ENCODE data around the gene RAF1.

GRCh38 chr3:12705981-12706380 lies 42.1 kb upstream of the RAF1 start:
- TF ChIP-seq, protein P1, sequence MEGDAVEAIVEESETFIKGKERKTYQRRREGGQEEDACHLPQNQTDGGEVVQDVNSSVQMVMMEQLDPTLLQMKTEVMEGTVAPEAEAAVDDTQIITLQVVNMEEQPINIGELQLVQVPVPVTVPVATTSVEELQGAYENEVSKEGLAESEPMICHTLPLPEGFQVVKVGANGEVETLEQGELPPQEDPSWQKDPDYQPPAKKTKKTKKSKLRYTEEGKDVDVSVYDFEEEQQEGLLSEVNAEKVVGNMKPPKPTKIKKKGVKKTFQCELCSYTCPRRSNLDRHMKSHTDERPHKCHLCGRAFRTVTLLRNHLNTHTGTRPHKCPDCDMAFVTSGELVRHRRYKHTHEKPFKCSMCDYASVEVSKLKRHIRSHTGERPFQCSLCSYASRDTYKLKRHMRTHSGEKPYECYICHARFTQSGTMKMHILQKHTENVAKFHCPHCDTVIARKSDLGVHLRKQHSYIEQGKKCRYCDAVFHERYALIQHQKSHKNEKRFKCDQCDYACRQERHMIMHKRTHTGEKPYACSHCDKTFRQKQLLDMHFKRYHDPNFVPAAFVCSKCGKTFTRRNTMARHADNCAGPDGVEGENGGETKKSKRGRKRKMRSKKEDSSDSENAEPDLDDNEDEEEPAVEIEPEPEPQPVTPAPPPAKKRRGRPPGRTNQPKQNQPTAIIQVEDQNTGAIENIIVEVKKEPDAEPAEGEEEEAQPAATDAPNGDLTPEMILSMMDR (IDR thresholded peaks at IDR 0.05; ENCODE audit: control extremely low read depth in 1 of 3, insufficient read depth in 1 of 3, low read depth in 1 of 3, low read length in 3 of 3) = no peak
- no peak for TF ChIP-seq TAF7 (optimal IDR thresholded peaks at IDR 0.05; ENCODE audit: borderline replicate concordance, low read depth, low read length)
- no peak for TF ChIP-seq TAF1 (IDR thresholded peaks at IDR 0.05; ENCODE audit: low read depth, low read length)
- TF ChIP-seq RBBP5 (IDR thresholded peaks at IDR 0.05; ENCODE audit: borderline replicate concordance, low read depth, low read length) = no peak
- TF ChIP-seq POLR2AphosphoS5 (IDR thresholded peaks at IDR 0.05; ENCODE audit: low read depth, low read length) = no peak
